ENCODE measurements around the gene SMAD4.

SMAD4 gene

GRCh38 chr18:51021226-51021965 is 8.6 kb upstream of the SMAD4 start:
- no peak for ATAC-seq

GRCh38 chr18:51025512-51025911 is 4.5 kb upstream of the SMAD4 start:
- no peak for ATAC-seq

GRCh38 chr18:51028201-51028805 is 1.7 kb upstream of the SMAD4 start:
- peak in 1 of 2 donors; percentile 10 for ATAC-seq

GRCh38 chr18:51029378-51029693 is 677 bp upstream of the SMAD4 start:
- no peak for ATAC-seq

- ATAC-seq: peak; percentile 58 to 70
These were observed 685 bp downstream of the SMAD4 start for GRCh38 chr18:51030537-51031258.

GRCh38 chr18:51032193-51032592 is 2.2 kb downstream of the SMAD4 start:
- no peak for ATAC-seq

GRCh38 chr18:51037230-51037629 is 7.2 kb downstream of the SMAD4 start:
- no peak for ATAC-seq

- ATAC-seq: no peak
These were observed 8.1 kb downstream of the SMAD4 start for GRCh38 chr18:51038110-51038509.

GRCh38 chr18:51039138-51040112 is 9.4 kb downstream of the SMAD4 start:
- ATAC-seq: peak; percentile 57 to 77

GRCh38 chr18:51041677-51042352 is 11.8 kb downstream of the SMAD4 start:
- ATAC-seq: no peak

GRCh38 chr18:51044928-51045585 is 15.0 kb downstream of the SMAD4 start:
- no peak for ATAC-seq

- ATAC-seq: no peak
These were observed 18.2 kb downstream of the SMAD4 start for GRCh38 chr18:51048190-51048589.

GRCh38 chr18:51049137-51049536 is 19.1 kb downstream of the SMAD4 start:
- ATAC-seq: no peak

- peak; percentile 79 to 86 for ATAC-seq
These were observed 21.2 kb downstream of the SMAD4 start for GRCh38 chr18:51051105-51051712.

GRCh38 chr18:51053814-51054213 is 23.8 kb downstream of the SMAD4 start:
- ATAC-seq: peak; percentile 73 to 81

GRCh38 chr18:51054764-51055163 is 24.8 kb downstream of the SMAD4 start:
- no peak for ATAC-seq

- no peak for ATAC-seq
These were observed 30.0 kb downstream of the SMAD4 start for GRCh38 chr18:51059969-51060368.

- ATAC-seq: no peak
These were observed 34.2 kb downstream of the SMAD4 start for GRCh38 chr18:51064256-51064655.

GRCh38 chr18:51066273-51066672 is 36.3 kb downstream of the SMAD4 start:
- ATAC-seq: no peak

GRCh38 chr18:51068105-51068504 is 38.1 kb downstream of the SMAD4 start:
- no peak for ATAC-seq

- ATAC-seq: no peak
These were observed 39.9 kb downstream of the SMAD4 start for GRCh38 chr18:51069885-51070284.
